CD14-positive monocyte (primary cell): ENCODE data around the gene CFAP92. TPM values are rescaled to one million over a fixed set of nuclear protein-coding genes. Genes with fewer than 3 reads are reported as not detected.

Source experiments
- DNase-seq, 3 donors: peaks; one replicate each; pipeline ENCODE4 v3.0.0-alpha.2; 2011 to 2022
- H2AFZ ChIP-seq: 2 replicates; pipeline ENCODE4 v1.6.0; 2012; ENCODE audit warnings: mild to moderate bottlenecking, low read depth, low read length, inconsistent platforms; ENCODE audit not compliant: insufficient read depth, poor library complexity, severe bottlenecking
- H3K27ac ChIP-seq, 2 donors: 1 replicate in 1 of 2; 2 replicates in 1 of 2; pipeline ENCODE4 v1.5.1; 2012 to 2013; ENCODE audit warnings: low read length in 2 of 2, control low read depth in 1 of 2, inconsistent platforms in 1 of 2, low read depth in 1 of 2, mild to moderate bottlenecking in 1 of 2
- H3K27me3 ChIP-seq, 2 donors: one replicate each; pipeline versions ENCODE4 v1.6.0 to v1.6.1; 2011 to 2013; ENCODE audit warnings: low read length in 2 of 2; ENCODE audit not compliant: control insufficient read depth in 2 of 2, insufficient read depth in 2 of 2
- H3K36me3 ChIP-seq, 2 donors: replicated peaks in 1 of 2; 1 replicate in 1 of 2; 2 replicates in 1 of 2; pipeline versions ENCODE4 v1.5.1 to v1.6.1; 2012 to 2013; ENCODE audit warnings: low read length in 2 of 2, control low read depth in 1 of 2, inconsistent platforms in 1 of 2, mild to moderate bottlenecking in 1 of 2; ENCODE audit not compliant: insufficient read depth in 2 of 2, control insufficient read depth in 1 of 2
- H3K4me1 ChIP-seq, 2 donors: 1 replicate in 1 of 2; 2 replicates in 1 of 2; pipeline versions ENCODE4 v1.5.1 to v1.6.1; 2012 to 2013; ENCODE audit warnings: low read length in 2 of 2, control low read depth in 1 of 2, inconsistent platforms in 1 of 2, mild to moderate bottlenecking in 1 of 2, moderate library complexity in 1 of 2; ENCODE audit not compliant: insufficient read depth in 2 of 2, control insufficient read depth in 1 of 2
- H3K4me2 ChIP-seq: replicated peaks from 2 replicates; pipeline ENCODE3; 2012; ENCODE audit warnings: low read length, moderate library complexity, mild to moderate bottlenecking; ENCODE audit not compliant: poor library complexity, severe bottlenecking; ENCODE audit errors: extremely low read depth
- H3K4me3 ChIP-seq, 3 experiments: fragments of 200-600 bp in 1 of 3; sonication (generic) in 1 of 3; replicated peaks in 1 of 3; 1 replicate in 2 of 3; 2 replicates in 1 of 3; pipeline ENCODE4 v1.5.1; 2011 to 2013; ENCODE audit warnings: low read length in 3 of 3, mild to moderate bottlenecking in 3 of 3, control low read depth in 2 of 3, low read depth in 2 of 3, inconsistent platforms in 1 of 3, moderate library complexity in 1 of 3
- H3K79me2 ChIP-seq: 2 replicates; pipeline ENCODE4 v1.6.0; 2012; ENCODE audit warnings: mild to moderate bottlenecking, control low read depth, inconsistent platforms, low read length, moderate library complexity; ENCODE audit not compliant: insufficient read depth
- H3K9ac ChIP-seq: 2 replicates; pipeline ENCODE4 v1.6.0; 2017; ENCODE audit warnings: low read length, mild to moderate bottlenecking; ENCODE audit not compliant: insufficient read depth, poor library complexity, severe bottlenecking
- H3K9me3 ChIP-seq, 2 donors: replicated peaks in 1 of 2; 1 replicate in 1 of 2; 2 replicates in 1 of 2; pipeline versions ENCODE4 v1.5.1 to v1.6.1; 2012 to 2013; ENCODE audit warnings: low read length in 2 of 2, control low read depth in 1 of 2; ENCODE audit not compliant: control insufficient read depth in 1 of 2, insufficient read depth in 1 of 2
- H4K20me1 ChIP-seq: 2 replicates; pipeline ENCODE4 v1.6.0; 2012; ENCODE audit warnings: mild to moderate bottlenecking, low read length, control low read depth, moderate library complexity; ENCODE audit not compliant: insufficient read depth
- H3K27ac Mint-ChIP-seq, 7 donors: one replicate each; pipeline ENCODE4 v1.8.0; 2020; ENCODE audit warnings: mild to moderate bottlenecking in 7 of 7, mixed read lengths in 7 of 7, moderate library complexity in 6 of 7, inconsistent platforms in 2 of 7
- H3K27me3 Mint-ChIP-seq, 3 donors: one replicate each; pipeline ENCODE4 v1.8.0; 2021 to 2022; ENCODE audit warnings: low read depth in 3 of 3, mild to moderate bottlenecking in 3 of 3, mixed read lengths in 3 of 3, moderate library complexity in 3 of 3, inconsistent platforms in 1 of 3
- H3K36me3 Mint-ChIP-seq, 2 donors: one replicate each; pipeline ENCODE4 v1.8.0; 2020; ENCODE audit warnings: mixed read lengths in 2 of 2, inconsistent platforms in 1 of 2, mild to moderate bottlenecking in 1 of 2
- H3K4me1 Mint-ChIP-seq: one replicate; pipeline ENCODE4 v1.8.0; 2020; ENCODE audit warnings: mild to moderate bottlenecking, mixed read lengths
- H3K4me3 Mint-ChIP-seq, 2 donors: one replicate each; pipeline ENCODE4 v1.8.0; 2020; ENCODE audit warnings: mild to moderate bottlenecking in 2 of 2, mixed read lengths in 2 of 2, moderate library complexity in 1 of 2
- H3K9me3 Mint-ChIP-seq, 7 donors: one replicate each; pipeline ENCODE4 v1.8.0; 2020 to 2022; ENCODE audit warnings: mixed read lengths in 7 of 7, mild to moderate bottlenecking in 6 of 7, moderate library complexity in 6 of 7, inconsistent platforms in 2 of 7
- CTCF ChIP-seq: fragments of 200-600 bp; IDR thresholded peaks from one replicate; pipeline ENCODE4 v1.8.0; 2022; ENCODE audit warnings: antibody characterized with exemption, mild to moderate bottlenecking
- WGBS: methylation state at CpG from one replicate; pipeline ENCODE4 v1.1.5; 2013; ENCODE audit warnings: missing lambda C conversion rate; ENCODE audit not compliant: insufficient coverage; 5-methylcytosine and 5-hydroxymethylcytosine counted together
- intact Hi-C, 2 donors: fragments of 100-400 bp; cut with micrococcal nuclease; formaldehyde crosslinking; loops; one replicate each; pipeline versions ENCODE4 v1.15.0 to v1.15.1; 2023
- polyA plus RNA-seq, 3 donors: library from polyadenylated mRNA; depleted of rRNA in 1 of 3; unstranded in 2 of 3; stranded (reverse) in 1 of 3; fragments of 300-500 nt in 2 of 3; fragments of >200 nt in 1 of 3; fragmentation: Illumina TruSeq in 2 of 3; gene quantifications; 1 replicate in 2 of 3; 2 replicates in 1 of 3; pipeline ENCODE4 v1.2.3, GENCODE V29; 2012 to 2021

The CFAP92 gene
- polyA plus RNA-seq, 3 donors = 0.12 to 0.50 (median 0.19) TPM

GRCh38 chr3:128864351-128864811 lies 129.5 kb downstream of the CFAP92 start:
- H3K4me3 Mint-ChIP-seq = peak overlapping the region; percentile 63 to 84
- Histone ChIP-seq H3K27me3 (no peaks in the 10 kb centered on the region), H3K79me2 (no peaks in the 10 kb centered on the region), H3K4me3 (peak overlapping the region in 1 of 3 experiments; percentile 58), H3K9me3 (peaks cover 19 to 26% of the 10 kb centered on the region in 2 donors), H2AFZ (peak overlapping the region; percentile 73), H4K20me1 (no peaks in the 10 kb centered on the region), H3K27ac (peak overlapping the region in 1 of 2 donors; percentile 72), H3K4me2 (peak overlapping the region; percentile 60), H3K4me1 (peaks cover 33 to 34% of the 10 kb centered on the region in 2 donors), H3K36me3 (peaks cover 0 to 18% of the 10 kb centered on the region in 2 donors), H3K9ac (peak overlapping the region; percentile 19)
- peaks cover 22 to 31% (median 24%) of the 10 kb centered on the region in 7 donors for H3K9me3 Mint-ChIP-seq
- intact Hi-C loops = loop anchor here in 1 of 2 donors (2.0 kb wide), 1 partner anchor 28 kb away; no protein-coding TSS in a partner anchor
- H3K36me3 Mint-ChIP-seq = peaks cover 0 to 16% of the 10 kb centered on the region in 2 donors
- 0% methylated on average over 7 of the region's 11 CpGs for WGBS
- no peak for TF ChIP-seq CTCF
- peak in 1 of 3 donors; percentile 11 for DNase-seq
- H3K27me3 Mint-ChIP-seq = peaks cover 0 to 3% (median 0%) of the 10 kb centered on the region in 3 donors
- H3K4me1 Mint-ChIP-seq = peaks cover 41% of the 10 kb centered on the region
- peak overlapping the region; percentile 37 to 88 (median 77) for H3K27ac Mint-ChIP-seq

GRCh38 chr3:128863560-128863959 lies 130.3 kb downstream of the CFAP92 start:
- peaks cover 41% of the 10 kb centered on the region for H3K4me1 Mint-ChIP-seq
- WGBS = no CpG with 5 or more reads among the region's 3 CpGs
- no peaks in the 10 kb centered on the region for H4K20me1 ChIP-seq
- intact Hi-C loops = no loop called here
- no peaks in the 10 kb centered on the region for H3K27me3 ChIP-seq
- H3K9me3 ChIP-seq = peaks cover 27 to 34% of the 10 kb centered on the region in 2 donors
- H3K4me2 ChIP-seq = no peak overlapping the region
- no peak overlapping the region for H3K27ac ChIP-seq
- H3K4me3 ChIP-seq = no peak overlapping the region
- peak; percentile 29 for TF ChIP-seq CTCF
- H3K27me3 Mint-ChIP-seq = peaks cover 0 to 3% (median 0%) of the 10 kb centered on the region in 3 donors
- no peak overlapping the region for H3K27ac Mint-ChIP-seq
- H3K9ac ChIP-seq = no peak overlapping the region
- peak overlapping the region; percentile 73 for H2AFZ ChIP-seq
- no peak for DNase-seq
- peaks cover 30 to 39% (median 32%) of the 10 kb centered on the region in 7 donors for H3K9me3 Mint-ChIP-seq
- H3K79me2 ChIP-seq = no peaks in the 10 kb centered on the region
- H3K4me1 ChIP-seq = peaks cover 33 to 38% of the 10 kb centered on the region in 2 donors
- peaks cover 0 to 18% of the 10 kb centered on the region in 2 donors for H3K36me3 ChIP-seq
- peak overlapping the region in 1 of 2 donors; percentile 30 for H3K4me3 Mint-ChIP-seq
- peaks cover 3 to 23% of the 10 kb centered on the region in 2 donors for H3K36me3 Mint-ChIP-seq
